Smooth muscle cell (in vitro differentiated cells): ENCODE data around the gene KIAA0753. TPM values are rescaled to one million over a fixed set of nuclear protein-coding genes. Genes with fewer than 3 reads are reported as not detected.
A peak's percentile ranks its signal among the peaks of the same experiment; 100 is the strongest.
"Not testable (repeated sequence)": the region's sequence is repeated elsewhere in the genome, so short reads cannot be mapped to it uniquely, and the experiment has no call there.

ENCODE experiments used
- DNase-seq: peaks from one replicate; lab custom pipeline; 2025; ENCODE audit not compliant: unreplicated experiment; lab: John Stamatoyannopoulos, UW
- H2AFZ ChIP-seq: fragments of 200-600 bp; sonication (generic); 2 replicates; pipeline ENCODE4 v1.6.0; 2016; ENCODE audit warnings: antibody characterized with exemption, low read depth, mild to moderate bottlenecking
- H3F3A ChIP-seq: fragments of 200-600 bp; sonication (generic); 2 replicates; pipeline ENCODE4 v1.6.0; 2017; ENCODE audit warnings: antibody characterized with exemption, low read depth
- H3K27ac ChIP-seq: fragments of 200-600 bp; sonication (generic); 2 replicates; pipeline ENCODE4 v1.5.1; 2016; ENCODE audit warnings: low read depth, mild to moderate bottlenecking
- H3K27me3 ChIP-seq: fragments of 200-600 bp; sonication (generic); 2 replicates; pipeline ENCODE4 v1.6.1; 2016; ENCODE audit warnings: low read depth, mild to moderate bottlenecking
- H3K36me3 ChIP-seq: fragments of 200-600 bp; sonication (generic); 2 replicates; pipeline ENCODE4 v1.5.1; 2016; ENCODE audit warnings: low read depth
- H3K4me1 ChIP-seq: fragments of 200-600 bp; sonication (generic); 2 replicates; pipeline ENCODE4 v1.5.1; 2016; ENCODE audit warnings: low read depth
- H3K4me2 ChIP-seq: fragments of 200-600 bp; sonication (generic); 2 replicates; pipeline ENCODE4 v1.6.0; 2016; ENCODE audit warnings: mild to moderate bottlenecking
- H3K4me3 ChIP-seq: fragments of 200-600 bp; sonication (generic); 2 replicates; pipeline ENCODE4 v1.5.1; 2016; ENCODE audit warnings: mild to moderate bottlenecking
- H3K79me2 ChIP-seq: fragments of 200-600 bp; sonication (generic); 2 replicates; pipeline ENCODE4 v1.6.0; 2016; ENCODE audit warnings: low read depth, mild to moderate bottlenecking
- H3K9ac ChIP-seq: fragments of 200-600 bp; sonication (generic); 2 replicates; pipeline ENCODE4 v1.6.0; 2016; ENCODE audit warnings: low read depth
- H3K9me3 ChIP-seq: fragments of 200-600 bp; sonication (generic); replicated peaks from 2 replicates; pipeline ENCODE4 v1.5.1; 2016; ENCODE audit warnings: low read depth
- H4K20me1 ChIP-seq: fragments of 200-600 bp; sonication (generic); 2 replicates; pipeline ENCODE4 v1.6.0; 2016; ENCODE audit warnings: low read depth
- WGBS: methylation state at CpG from one replicate; pipeline ENCODE4 v1.1.7; 2016; ENCODE audit warnings: low lambda C conversion rate; 5-methylcytosine and 5-hydroxymethylcytosine counted together
- polyA plus RNA-seq: library from polyadenylated mRNA; unstranded; fragments of >200 nt; fragmentation: Nextera tagmentation; extraction: Ambion mirVana; gene quantifications from 2 replicates; pipeline ENCODE4 v1.2.1, GENCODE V29; 2016
- total RNA-seq: library from RNA; depleted of rRNA; stranded (reverse); fragments of >200 nt; gene quantifications from 2 replicates; pipeline ENCODE4 v1.2.3, GENCODE V29; 2014
- TF ChIP-seq, protein P1 (sequence below): fragments of 200-600 bp; sonication (generic); IDR thresholded peaks from 2 replicates; pipeline ENCODE4 v1.5.1; 2017; ENCODE audit warnings: borderline replicate concordance, mild to moderate bottlenecking, antibody characterized with exemption; ENCODE audit not compliant: insufficient read depth, poor library complexity, severe bottlenecking

The KIAA0753 gene
- total and polyA plus RNA-seq, 2 experiments from 2014 or later: 4.9 to 15.0 TPM

DNA sequence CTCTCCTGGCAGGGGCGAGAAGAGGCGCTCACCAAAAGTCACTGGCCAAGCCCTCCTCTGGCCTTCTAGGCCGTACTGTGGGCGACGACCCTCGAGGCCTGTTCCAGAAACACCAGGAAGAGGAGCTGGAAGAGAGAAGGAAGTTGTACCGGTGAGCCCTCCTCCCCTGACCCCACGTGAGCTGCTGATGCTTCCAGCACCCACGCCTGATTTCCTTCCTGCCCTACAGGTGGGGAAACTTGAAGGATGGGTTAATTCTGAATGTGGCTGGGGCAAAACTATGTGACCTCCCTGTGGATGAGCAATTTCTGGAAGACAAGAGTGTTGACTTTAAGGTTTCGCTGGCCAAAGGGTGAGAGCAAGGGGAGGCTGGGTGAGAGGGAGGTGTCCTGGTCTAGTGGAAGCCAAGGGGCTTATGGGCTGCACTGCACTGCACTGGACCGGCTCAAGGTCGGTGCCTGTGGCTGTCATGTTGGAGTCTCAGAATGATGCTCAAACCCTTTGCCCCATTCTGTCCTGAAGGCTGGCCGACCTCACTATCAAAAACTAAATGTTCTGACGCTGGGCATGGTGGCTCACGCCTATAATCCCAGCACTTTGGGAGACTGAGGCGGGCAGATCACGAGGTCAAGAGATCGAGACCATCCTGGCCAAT is 17.2 kb upstream of the KIAA0753 start:
- WGBS: 72% methylated on average over 17 of the region's 18 CpGs
- Histone ChIP-seq H3F3A (no peaks in the 10 kb centered on the region), H4K20me1 (no peaks in the 10 kb centered on the region), H3K4me1 (peaks cover 17% of the 10 kb centered on the region), H3K4me3 (no peak overlapping the region), H3K9ac (no peak overlapping the region), H3K4me2 (no peak overlapping the region), H3K27me3 (peaks cover 74% of the 10 kb centered on the region), H3K9me3 (no peaks in the 10 kb centered on the region), H3K27ac (no peak overlapping the region), H2AFZ (no peak overlapping the region), H3K36me3 (no peaks in the 10 kb centered on the region), H3K79me2 (no peaks in the 10 kb centered on the region)
- TF ChIP-seq, protein P1, sequence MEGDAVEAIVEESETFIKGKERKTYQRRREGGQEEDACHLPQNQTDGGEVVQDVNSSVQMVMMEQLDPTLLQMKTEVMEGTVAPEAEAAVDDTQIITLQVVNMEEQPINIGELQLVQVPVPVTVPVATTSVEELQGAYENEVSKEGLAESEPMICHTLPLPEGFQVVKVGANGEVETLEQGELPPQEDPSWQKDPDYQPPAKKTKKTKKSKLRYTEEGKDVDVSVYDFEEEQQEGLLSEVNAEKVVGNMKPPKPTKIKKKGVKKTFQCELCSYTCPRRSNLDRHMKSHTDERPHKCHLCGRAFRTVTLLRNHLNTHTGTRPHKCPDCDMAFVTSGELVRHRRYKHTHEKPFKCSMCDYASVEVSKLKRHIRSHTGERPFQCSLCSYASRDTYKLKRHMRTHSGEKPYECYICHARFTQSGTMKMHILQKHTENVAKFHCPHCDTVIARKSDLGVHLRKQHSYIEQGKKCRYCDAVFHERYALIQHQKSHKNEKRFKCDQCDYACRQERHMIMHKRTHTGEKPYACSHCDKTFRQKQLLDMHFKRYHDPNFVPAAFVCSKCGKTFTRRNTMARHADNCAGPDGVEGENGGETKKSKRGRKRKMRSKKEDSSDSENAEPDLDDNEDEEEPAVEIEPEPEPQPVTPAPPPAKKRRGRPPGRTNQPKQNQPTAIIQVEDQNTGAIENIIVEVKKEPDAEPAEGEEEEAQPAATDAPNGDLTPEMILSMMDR: no peak
- no peak for DNase-seq

DNA sequence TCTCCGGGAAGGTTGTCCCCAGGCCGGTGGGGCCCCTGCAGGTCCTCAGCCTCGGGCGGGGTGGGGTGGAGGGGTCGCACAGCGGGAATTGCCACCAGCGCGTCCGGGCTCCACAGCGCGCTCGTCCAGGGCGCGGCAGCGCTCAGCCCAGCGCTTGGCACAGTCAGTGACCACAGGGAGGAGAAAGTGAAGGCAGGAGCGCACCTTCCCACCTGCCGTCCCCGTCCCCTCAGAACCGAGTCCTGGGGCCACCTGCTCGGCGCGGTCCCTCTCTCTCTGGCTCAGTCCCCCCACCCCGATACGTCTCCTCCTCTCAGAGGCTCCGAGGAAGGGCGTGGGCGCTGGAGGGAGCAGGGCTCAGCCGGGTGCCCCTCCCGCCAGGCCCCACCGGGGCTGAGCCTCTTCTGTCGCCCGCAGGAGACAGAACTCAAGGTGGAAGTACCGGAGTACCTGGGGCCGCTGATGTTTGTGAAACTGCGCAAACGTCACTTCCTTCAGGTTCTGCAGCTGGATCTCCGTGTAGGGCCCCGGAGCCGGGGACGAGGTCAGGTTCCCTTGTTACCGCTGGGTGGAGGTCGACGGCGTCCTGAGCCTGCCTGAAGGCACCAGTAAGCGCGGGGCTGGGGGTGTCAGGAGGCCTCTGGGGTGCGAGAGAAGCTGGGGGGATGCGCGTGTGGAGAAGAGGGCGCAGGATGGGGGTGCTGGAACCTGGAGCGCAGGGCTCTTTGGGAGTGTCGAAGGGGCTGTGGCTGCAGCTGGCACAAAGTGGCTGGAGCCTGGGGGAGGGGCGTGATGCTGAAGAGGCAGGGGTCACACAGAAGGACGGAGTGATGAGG is 16.5 kb upstream of the KIAA0753 start:
- Histone ChIP-seq H3K4me1 (peaks cover 24% of the 10 kb centered on the region), H3K4me3 (peak overlapping the region; percentile 35), H3K4me2 (peak overlapping the region; percentile 75), H3K27me3 (peaks cover 80% of the 10 kb centered on the region)
- not testable (repeated sequence) for H3K79me2 ChIP-seq, H3K9me3 ChIP-seq, DNase-seq, H2AFZ ChIP-seq, H3K27ac ChIP-seq, H3K36me3 ChIP-seq, H3F3A ChIP-seq, H3K9ac ChIP-seq, H4K20me1 ChIP-seq
- WGBS: 3% methylated on average over 51 of the region's 55 CpGs

DNA sequence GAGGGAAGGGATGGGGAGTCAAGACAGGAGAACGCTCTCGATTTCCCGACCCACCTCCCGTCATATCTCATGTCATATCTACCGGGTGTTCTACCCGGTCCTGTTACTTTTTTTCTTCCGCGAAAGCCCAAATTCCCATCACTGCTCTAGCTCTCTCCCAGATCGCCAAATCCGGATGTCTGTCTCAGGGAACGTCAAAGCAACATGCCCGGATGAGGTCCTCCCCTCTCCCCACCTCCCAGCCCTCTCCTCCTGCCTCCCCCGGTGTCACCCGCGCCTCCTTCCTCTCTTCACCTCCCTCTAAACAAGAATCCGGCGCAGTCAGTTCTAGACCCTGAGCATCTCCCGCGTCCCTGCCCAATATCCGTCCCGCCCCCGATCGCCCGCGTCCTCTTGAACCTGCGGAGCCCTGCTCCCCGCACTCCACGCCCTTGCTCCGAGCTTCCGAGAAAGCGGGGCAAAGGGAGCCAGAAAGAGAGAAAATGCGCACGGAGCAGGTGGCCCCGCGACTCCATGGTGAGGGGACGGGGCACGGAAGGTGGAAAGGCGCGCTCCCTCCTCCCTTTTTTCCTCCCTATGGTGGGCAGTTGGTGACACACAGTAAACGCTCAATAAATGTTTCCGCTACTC is 15.3 kb upstream of the KIAA0753 start:
- WGBS: 3% methylated on average over 30 of the region's 41 CpGs
- H3F3A ChIP-seq, H3K79me2 ChIP-seq, H3K9ac ChIP-seq, H4K20me1 ChIP-seq, H3K27ac ChIP-seq, H3K36me3 ChIP-seq, H3K4me3 ChIP-seq, H3K9me3 ChIP-seq, H2AFZ ChIP-seq, DNase-seq: not testable (repeated sequence)
- peaks cover 28% of the 10 kb centered on the region for H3K4me1 ChIP-seq
- peak overlapping the region; percentile 44 for H3K4me2 ChIP-seq
- H3K27me3 ChIP-seq: peaks cover 71% of the 10 kb centered on the region

DNA sequence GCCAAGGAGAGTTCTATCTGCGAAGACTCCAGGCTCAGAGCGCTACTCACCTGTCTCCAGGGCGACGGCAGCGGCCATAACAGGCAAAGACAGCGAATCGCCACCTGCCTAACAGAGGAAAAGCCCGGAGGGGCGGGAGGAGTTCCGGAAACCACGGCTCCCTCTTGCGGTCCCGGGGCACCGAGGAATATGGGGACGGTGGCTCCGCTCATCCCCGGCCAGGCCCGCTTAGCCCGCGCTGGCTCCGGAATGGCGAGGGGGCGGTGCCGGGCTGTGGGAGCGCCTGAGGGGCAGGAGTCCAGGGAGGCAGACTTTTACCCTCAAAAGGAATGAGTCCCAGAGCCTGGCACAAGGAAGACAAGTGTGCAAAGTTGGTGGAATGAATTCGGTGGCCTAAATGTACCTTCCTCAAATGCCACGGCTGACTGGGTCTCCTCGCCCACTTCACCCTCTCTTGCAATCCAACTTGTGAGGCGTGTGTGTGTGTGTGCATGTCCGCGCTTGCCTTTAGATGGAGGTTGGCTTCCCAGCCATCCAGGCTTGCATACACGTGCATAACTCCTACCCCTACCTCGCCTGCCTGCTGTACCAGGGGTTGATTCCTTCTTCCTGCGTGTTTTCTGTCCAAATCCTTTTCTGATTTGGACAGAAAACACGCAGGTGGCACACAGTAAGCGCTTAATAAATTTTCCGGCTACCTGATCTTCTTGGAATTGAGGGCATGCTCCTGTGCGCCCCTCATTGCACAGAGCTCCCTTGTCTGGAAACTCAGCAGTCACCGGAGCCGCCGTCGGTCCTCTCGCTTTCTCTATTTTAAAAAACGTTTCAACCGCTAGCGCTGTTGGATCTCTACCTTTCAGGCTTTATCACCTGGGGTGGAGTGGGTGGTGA is 14.6 kb upstream of the KIAA0753 start:
- H3K9ac ChIP-seq: no peak overlapping the region
- peak overlapping the region; percentile 81 for H3K4me2 ChIP-seq
- peaks cover 11% of the 10 kb centered on the region for H3K79me2 ChIP-seq
- H3K4me1 ChIP-seq: peaks cover 34% of the 10 kb centered on the region
- peaks cover 6% of the 10 kb centered on the region for H4K20me1 ChIP-seq
- no peak overlapping the region for H2AFZ ChIP-seq
- WGBS: 8% methylated on average over 46 of the region's 46 CpGs
- H3K9me3 ChIP-seq: no peaks in the 10 kb centered on the region
- H3K36me3 ChIP-seq: no peaks in the 10 kb centered on the region
- TF ChIP-seq, protein P1: no peak
- no peaks in the 10 kb centered on the region for H3F3A ChIP-seq
- peaks cover 65% of the 10 kb centered on the region for H3K27me3 ChIP-seq
- no peak for DNase-seq
- H3K27ac ChIP-seq: no peak overlapping the region
- H3K4me3 ChIP-seq: peak overlapping the region; percentile 39
